ENCODE results near the gene ZNF19. TPM values are rescaled to one million over a fixed set of nuclear protein-coding genes. Genes with fewer than 3 reads are reported as not detected.
A peak's percentile ranks its signal among the peaks of the same experiment; 100 is the strongest.

Gene ZNF19
- polyA plus RNA-seq, 6 donors from 2014 or later: 1.6 to 3.5 (median 2.9) TPM; not detected in 1

- H3K27ac Mint-ChIP-seq: no peak overlapping the region
- peaks cover 0 to 4% (median 3%) of the 10 kb centered on the region in 3 donors for H3K4me1 Mint-ChIP-seq
- H3K36me3 Mint-ChIP-seq: peaks cover 65 to 83% of the 10 kb centered on the region in 2 donors
- ATAC-seq (ENCODE audit: low read depth in 2 of 2) (no peak), DNase-seq (no peak)
- peaks cover 15 to 53% (median 43%) of the 10 kb centered on the region in 7 donors for H3K9me3 Mint-ChIP-seq
- H3K4me3 Mint-ChIP-seq: no peak overlapping the region
- H3K27me3 Mint-ChIP-seq: no peaks in the 10 kb centered on the region
Measured at GRCh38 chr16:71453036-71453435, 36.1 kb downstream of the ZNF19 start.

- Mint-ChIP-seq H3K4me1 (no peaks in the 10 kb centered on the region), H3K36me3 (peaks cover 60 to 65% of the 10 kb centered on the region in 2 donors), H3K9me3 (peaks cover 17 to 83% (median 71%) of the 10 kb centered on the region in 7 donors), H3K4me3 (no peak overlapping the region), H3K27ac (no peak overlapping the region), H3K27me3 (no peaks in the 10 kb centered on the region)
- no peak for DNase-seq
- ATAC-seq (ENCODE audit: low read depth in 2 of 2): no peak
Measured at GRCh38 chr16:71449020-71449419, 40.1 kb downstream of the ZNF19 start.

GRCh38 chr16:71448274-71448866, 40.8 kb downstream of the ZNF19 start:
- H3K27ac Mint-ChIP-seq: no peak overlapping the region
- peaks cover 53 to 60% of the 10 kb centered on the region in 2 donors for H3K36me3 Mint-ChIP-seq
- no peaks in the 10 kb centered on the region for H3K4me1 Mint-ChIP-seq
- peaks cover 21 to 88% (median 76%) of the 10 kb centered on the region in 7 donors for H3K9me3 Mint-ChIP-seq
- no peak for ATAC-seq (ENCODE audit: low read depth in 2 of 2)
- H3K27me3 Mint-ChIP-seq: no peaks in the 10 kb centered on the region
- DNase-seq: no peak
- no peak overlapping the region for H3K4me3 Mint-ChIP-seq

DNA sequence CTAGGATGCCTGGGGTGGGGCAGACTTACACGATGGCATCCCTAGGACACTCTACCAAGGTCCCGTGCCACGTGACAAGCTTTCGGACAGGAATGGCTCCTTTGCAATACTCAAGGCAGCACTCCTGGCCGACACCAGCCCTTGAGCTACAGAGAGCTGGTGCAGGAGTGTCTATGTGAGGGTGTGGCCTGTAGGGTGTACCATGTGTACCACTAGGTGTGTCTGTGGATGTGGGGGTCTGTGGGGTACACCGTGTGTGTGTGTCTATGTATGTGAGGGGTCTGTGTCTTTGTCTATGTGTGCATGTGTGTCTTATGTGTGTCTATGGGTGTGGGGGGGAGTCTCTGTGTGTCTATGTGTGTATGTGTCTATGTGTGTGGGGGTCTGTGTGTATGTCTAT, 45.4 kb downstream of the ZNF19 start:
- H3K4me1 Mint-ChIP-seq: peaks cover 2 to 6% (median 4%) of the 10 kb centered on the region in 3 donors
- ATAC-seq (ENCODE audit: low read depth in 2 of 2) (no peak), DNase-seq (no peak)
- peaks cover 0 to 17% (median 17%) of the 10 kb centered on the region in 3 donors for H3K27me3 Mint-ChIP-seq
- peaks cover 4 to 44% (median 38%) of the 10 kb centered on the region in 7 donors for H3K9me3 Mint-ChIP-seq
- no peak overlapping the region for H3K4me3 Mint-ChIP-seq
- no peak overlapping the region for H3K27ac Mint-ChIP-seq
- H3K36me3 Mint-ChIP-seq: peaks cover 12 to 19% of the 10 kb centered on the region in 2 donors

DNA sequence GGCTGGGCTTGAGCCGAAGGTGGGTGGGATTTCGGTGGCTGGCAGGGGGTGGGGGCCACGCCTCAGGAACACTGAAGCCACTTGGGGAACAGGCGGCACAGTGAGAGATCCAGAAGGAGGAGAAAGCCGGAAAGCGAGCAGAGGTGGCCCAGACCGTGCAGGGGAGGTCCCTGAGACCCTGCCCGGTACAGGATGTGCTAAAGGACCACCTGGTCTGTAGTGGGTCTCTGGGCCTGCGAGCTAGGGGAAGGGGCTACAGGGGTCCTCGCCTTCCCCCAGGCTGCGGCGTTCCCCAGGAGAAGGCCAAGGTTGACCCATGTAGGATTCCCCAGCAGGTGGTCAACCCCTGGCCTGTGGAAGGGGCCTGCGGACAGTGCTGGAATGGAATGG, 47.1 kb downstream of the ZNF19 start, which contains the start of gene TLE7:
Gene TLE7 (minus strand): TSS at position 4 of the 390 bp plus-strand sequence. CDS start 8,730 bp downstream, outside the sequence.
- Mint-ChIP-seq H3K4me3 (peak within 1 kb of the TSS in 1 of 8 donors; percentile 16), H3K9me3 (peaks cover 4 to 27% (median 21%) of the 10 kb centered on the region in 7 donors), H3K36me3 (peaks cover 0 to 4% of the 10 kb centered on the region in 2 donors), H3K27ac (no peak within 1 kb of the TSS), H3K4me1 (peaks cover 2 to 6% (median 4%) of the 10 kb centered on the region in 3 donors), H3K27me3 (peaks cover 5 to 34% (median 30%) of the 10 kb centered on the region in 3 donors)
- no peak for DNase-seq
- no peak for ATAC-seq (ENCODE audit: low read depth in 2 of 2)

GRCh38 chr16:71441348-71442050, 47.6 kb downstream of the ZNF19 start:
- Mint-ChIP-seq H3K36me3 (peaks cover 0 to 4% of the 10 kb centered on the region in 2 donors), H3K4me1 (peaks cover 2 to 6% (median 4%) of the 10 kb centered on the region in 3 donors), H3K27me3 (peaks cover 5 to 39% (median 36%) of the 10 kb centered on the region in 3 donors), H3K4me3 (no peak overlapping the region), H3K9me3 (peaks cover 4 to 26% (median 16%) of the 10 kb centered on the region in 7 donors), H3K27ac (no peak overlapping the region)
- ATAC-seq (ENCODE audit: low read depth in 2 of 2) (peak in 1 of 2 donors; percentile 16), DNase-seq (peak; percentile 19)

DNA sequence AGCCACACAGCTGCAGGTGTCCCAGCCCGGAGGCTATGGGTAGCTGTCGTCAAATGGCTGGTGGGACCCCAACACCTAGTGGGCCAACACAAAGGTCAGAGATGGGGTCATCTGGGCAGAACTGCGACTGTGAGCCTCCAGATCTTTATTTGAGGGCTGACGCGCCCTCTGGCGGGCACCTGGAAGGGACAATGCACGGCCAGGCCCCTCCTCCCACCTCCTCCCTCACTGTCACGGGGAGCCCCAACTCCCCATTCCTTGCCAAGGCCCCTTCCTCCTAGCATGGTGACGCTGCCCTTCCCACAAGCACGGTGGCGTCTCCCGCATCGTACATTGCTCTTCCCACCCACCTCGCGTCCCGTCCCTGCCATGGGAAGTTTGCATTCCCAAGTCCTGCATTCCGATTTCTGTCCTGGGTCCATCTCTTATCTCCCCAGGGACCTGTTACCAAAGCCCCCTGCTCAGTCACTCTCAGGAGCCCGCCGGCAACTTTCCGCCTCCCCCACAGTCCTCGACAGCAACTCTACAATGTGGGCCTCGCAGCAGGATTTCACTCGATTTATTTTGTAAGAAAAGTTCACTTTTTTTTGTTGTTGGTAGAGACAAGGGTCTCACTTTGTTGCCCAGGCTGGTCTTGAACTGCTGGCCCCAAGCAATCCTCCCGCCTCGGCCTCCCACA, 48.3 kb downstream of the ZNF19 start:
- Mint-ChIP-seq H3K9me3 (peaks cover 4 to 23% (median 16%) of the 10 kb centered on the region in 7 donors), H3K36me3 (peaks cover 0 to 4% of the 10 kb centered on the region in 2 donors), H3K4me1 (peaks cover 2 to 6% (median 4%) of the 10 kb centered on the region in 3 donors), H3K27ac (no peak overlapping the region), H3K27me3 (peaks cover 10 to 45% (median 43%) of the 10 kb centered on the region in 3 donors), H3K4me3 (no peak overlapping the region)
- DNase-seq: no peak
- no peak for ATAC-seq (ENCODE audit: low read depth in 2 of 2)

DNA sequence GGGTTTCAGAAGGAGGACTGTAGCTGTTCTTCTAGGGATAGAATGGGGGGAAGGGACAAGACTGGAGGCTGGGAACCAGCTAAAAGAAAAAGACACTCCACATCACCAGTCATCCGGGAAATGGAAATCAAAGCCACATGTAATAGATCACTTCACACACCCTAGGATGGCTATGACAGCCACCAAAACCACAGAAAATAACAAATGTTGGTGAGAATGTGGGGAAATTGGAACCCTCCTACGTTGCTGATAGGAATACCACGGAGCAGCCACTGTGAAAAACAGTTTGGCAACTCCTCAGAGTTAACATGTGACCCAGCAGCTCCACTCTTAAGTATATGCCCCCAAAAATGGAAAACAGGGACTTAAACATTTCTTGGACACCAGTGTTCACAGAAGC, 49.6 kb downstream of the ZNF19 start:
- H3K4me3 Mint-ChIP-seq: no peak overlapping the region
- H3K27ac Mint-ChIP-seq: no peak overlapping the region
- DNase-seq: no peak
- ATAC-seq (ENCODE audit: low read depth in 2 of 2): no peak
- H3K9me3 Mint-ChIP-seq: peaks cover 4 to 11% (median 10%) of the 10 kb centered on the region in 7 donors
- no peaks in the 10 kb centered on the region for H3K36me3 Mint-ChIP-seq
- H3K4me1 Mint-ChIP-seq: peaks cover 2 to 6% (median 4%) of the 10 kb centered on the region in 3 donors
- peaks cover 13 to 45% (median 45%) of the 10 kb centered on the region in 3 donors for H3K27me3 Mint-ChIP-seq

- no peak for DNase-seq
- no peak for ATAC-seq (ENCODE audit: low read depth in 2 of 2)
- Mint-ChIP-seq H3K4me1 (peaks cover 2 to 6% (median 4%) of the 10 kb centered on the region in 3 donors), H3K27me3 (peaks cover 18 to 72% (median 63%) of the 10 kb centered on the region in 3 donors), H3K4me3 (peak overlapping the region in 1 of 8 donors; percentile 13), H3K27ac (no peak overlapping the region), H3K9me3 (peaks cover 0 to 6% (median 0%) of the 10 kb centered on the region in 7 donors), H3K36me3 (no peaks in the 10 kb centered on the region)
Measured at GRCh38 chr16:71436473-71436872, 52.7 kb downstream of the ZNF19 start.

DNA sequence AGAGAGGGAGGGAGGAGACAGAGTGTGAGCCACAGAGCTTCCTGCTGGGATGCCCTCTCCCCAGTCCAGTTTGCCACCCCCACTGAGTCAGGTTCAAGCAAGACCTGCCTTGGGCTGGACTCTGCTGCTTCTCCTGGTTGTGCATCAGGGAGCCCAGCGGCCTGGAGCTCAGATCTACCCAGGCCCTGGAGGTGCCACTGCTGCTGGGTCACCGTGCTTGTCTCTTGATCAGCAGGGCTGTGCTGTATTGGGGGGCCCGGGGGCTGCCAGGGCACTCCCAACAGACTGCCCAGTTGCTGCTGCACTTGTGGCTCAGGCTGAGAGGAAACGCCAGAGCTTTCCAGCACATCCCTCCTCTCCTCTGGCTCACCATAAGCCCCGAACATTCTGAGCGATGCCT, 56.2 kb downstream of the ZNF19 start:
- no peaks in the 10 kb centered on the region for H3K4me1 Mint-ChIP-seq
- ATAC-seq (ENCODE audit: low read depth in 2 of 2): no peak
- no peak overlapping the region for H3K4me3 Mint-ChIP-seq
- H3K36me3 Mint-ChIP-seq: no peaks in the 10 kb centered on the region
- no peak overlapping the region for H3K27ac Mint-ChIP-seq
- no peak for DNase-seq
- peaks cover 0 to 11% (median 8%) of the 10 kb centered on the region in 7 donors for H3K9me3 Mint-ChIP-seq
- peaks cover 27 to 76% (median 62%) of the 10 kb centered on the region in 3 donors for H3K27me3 Mint-ChIP-seq

DNA sequence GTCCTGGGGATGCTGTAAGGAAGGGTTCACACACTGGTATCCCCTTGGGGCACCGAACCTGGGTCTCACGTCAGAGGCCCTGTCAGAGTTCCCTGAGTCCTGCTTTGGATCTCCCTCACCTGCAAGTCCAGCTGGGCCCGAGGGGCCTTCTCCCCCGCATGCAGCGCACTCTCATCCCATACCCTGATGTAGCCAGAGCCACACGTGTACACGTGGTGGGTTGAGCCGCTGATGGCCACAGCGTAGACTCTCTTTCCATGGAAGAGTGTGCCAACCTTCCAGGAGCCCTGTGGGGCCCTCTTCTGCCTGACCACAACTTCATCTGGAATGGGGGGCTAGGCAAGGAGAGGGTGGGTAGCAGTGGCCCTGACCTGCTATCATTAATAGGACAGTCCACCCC, 57.1 kb downstream of the ZNF19 start:
- Mint-ChIP-seq H3K4me3 (no peak overlapping the region), H3K27ac (no peak overlapping the region), H3K4me1 (no peaks in the 10 kb centered on the region), H3K27me3 (peaks cover 26 to 71% (median 62%) of the 10 kb centered on the region in 3 donors), H3K36me3 (no peaks in the 10 kb centered on the region), H3K9me3 (peaks cover 0 to 13% (median 9%) of the 10 kb centered on the region in 7 donors)
- DNase-seq: no peak
- ATAC-seq (ENCODE audit: low read depth in 2 of 2): no peak

- Mint-ChIP-seq H3K27me3 (peaks cover 24 to 71% (median 62%) of the 10 kb centered on the region in 3 donors), H3K4me1 (peaks cover 3 to 6% (median 3%) of the 10 kb centered on the region in 3 donors), H3K4me3 (no peak overlapping the region), H3K9me3 (peaks cover 0 to 13% (median 9%) of the 10 kb centered on the region in 7 donors), H3K27ac (no peak overlapping the region), H3K36me3 (no peaks in the 10 kb centered on the region)
- no peak for DNase-seq
- no peak for ATAC-seq (ENCODE audit: low read depth in 2 of 2)
Measured at GRCh38 chr16:71431176-71431575, 57.9 kb downstream of the ZNF19 start.

- H3K27me3 Mint-ChIP-seq: peaks cover 20 to 71% (median 63%) of the 10 kb centered on the region in 3 donors
Measured at GRCh38 chr16:71430744-71431143, 58.4 kb downstream of the ZNF19 start.

More at GRCh38 chr16:71430744-71431143, 58.4 kb downstream of the ZNF19 start:
- peaks cover 0 to 13% (median 9%) of the 10 kb centered on the region in 7 donors for H3K9me3 Mint-ChIP-seq
- no peak for ATAC-seq (ENCODE audit: low read depth in 2 of 2)
- H3K4me1 Mint-ChIP-seq: peaks cover 5 to 7% (median 6%) of the 10 kb centered on the region in 3 donors
- no peak overlapping the region for H3K4me3 Mint-ChIP-seq
- no peak for DNase-seq
- no peaks in the 10 kb centered on the region for H3K36me3 Mint-ChIP-seq
- H3K27ac Mint-ChIP-seq: no peak overlapping the region
